ENCODE measurements around the gene RBFOX2.

RBFOX2 gene

DNA sequence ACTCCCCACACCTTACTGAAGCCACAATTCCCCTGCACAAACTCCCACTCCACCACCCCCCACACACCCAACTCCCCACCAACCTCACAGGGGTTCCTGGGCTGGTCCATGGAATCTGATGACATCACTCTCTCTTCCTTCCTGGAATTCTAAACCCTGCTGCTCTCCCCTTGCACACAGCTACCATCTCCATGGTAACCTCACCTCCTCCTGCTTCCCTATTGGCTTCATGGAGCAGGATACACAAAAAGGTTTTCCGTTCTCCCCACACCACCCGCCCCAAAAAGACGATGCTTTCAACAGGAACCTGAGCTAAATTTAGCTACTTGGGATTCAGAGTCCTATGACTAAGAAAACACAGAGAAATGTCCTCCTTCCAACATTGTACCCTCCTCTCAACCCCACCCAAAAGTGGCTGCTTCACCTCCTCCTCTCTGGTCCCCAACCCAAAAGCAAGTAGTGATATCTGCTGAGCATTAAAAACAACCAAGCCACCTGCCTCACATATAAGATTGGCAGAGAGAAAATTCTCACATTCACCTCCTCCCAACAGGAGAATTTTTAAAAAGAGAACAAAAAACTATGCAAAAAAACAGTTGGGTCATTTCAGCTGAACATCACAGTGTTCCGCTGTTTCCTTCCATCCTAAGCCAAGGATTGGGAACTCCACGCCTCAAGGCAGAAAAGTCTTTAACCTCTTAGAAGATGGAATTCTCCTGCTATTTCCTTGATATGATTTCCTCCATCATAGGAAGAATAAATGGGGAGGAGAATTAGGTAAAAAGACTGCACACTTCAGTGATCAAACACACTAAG, 66.9 kb downstream of the RBFOX2 start:
- H3K27ac ChIP-seq, result no peak overlapping the region

DNA sequence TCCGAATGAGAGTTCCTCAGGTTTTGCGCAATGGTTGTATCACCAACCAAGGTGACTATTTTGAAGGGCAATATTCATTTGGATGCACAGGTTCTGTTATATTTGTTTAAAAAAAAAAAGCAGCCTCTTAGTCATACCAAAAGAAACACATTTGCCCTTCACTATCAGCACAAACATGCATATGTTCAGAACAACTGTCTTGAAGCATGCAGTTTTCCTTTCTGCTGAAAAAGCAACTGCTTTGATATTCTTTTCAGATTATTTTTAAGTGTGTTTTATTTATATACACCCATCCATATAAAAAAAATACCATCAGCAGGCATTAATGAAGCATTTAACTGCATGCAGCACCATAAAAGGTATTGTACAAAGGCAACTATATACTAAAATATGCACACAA, 67.8 kb downstream of the RBFOX2 start:
- H3K27ac ChIP-seq, result no peak overlapping the region
- TF ChIP-seq CTCF (conservative IDR thresholded peaks at IDR 0.05), result no peak

More for the DNA sequence above, 66.9 kb downstream of the RBFOX2 start:
- TF ChIP-seq CTCF (conservative IDR thresholded peaks at IDR 0.05), result no peak

GRCh38 chr22:35959121-35959800, 69.4 kb downstream of the RBFOX2 start:
- TF ChIP-seq CTCF (conservative IDR thresholded peaks at IDR 0.05), result no peak
- no peak overlapping the region for H3K27ac ChIP-seq

- no peak overlapping the region for H3K27ac ChIP-seq
- no peak for TF ChIP-seq CTCF (conservative IDR thresholded peaks at IDR 0.05)
Measured at GRCh38 chr22:35958334-35958733, 70.3 kb downstream of the RBFOX2 start.

- TF ChIP-seq CTCF (conservative IDR thresholded peaks at IDR 0.05), result no peak
- no peak overlapping the region for H3K27ac ChIP-seq
Measured at GRCh38 chr22:35957589-35957988, 71.0 kb downstream of the RBFOX2 start.

DNA sequence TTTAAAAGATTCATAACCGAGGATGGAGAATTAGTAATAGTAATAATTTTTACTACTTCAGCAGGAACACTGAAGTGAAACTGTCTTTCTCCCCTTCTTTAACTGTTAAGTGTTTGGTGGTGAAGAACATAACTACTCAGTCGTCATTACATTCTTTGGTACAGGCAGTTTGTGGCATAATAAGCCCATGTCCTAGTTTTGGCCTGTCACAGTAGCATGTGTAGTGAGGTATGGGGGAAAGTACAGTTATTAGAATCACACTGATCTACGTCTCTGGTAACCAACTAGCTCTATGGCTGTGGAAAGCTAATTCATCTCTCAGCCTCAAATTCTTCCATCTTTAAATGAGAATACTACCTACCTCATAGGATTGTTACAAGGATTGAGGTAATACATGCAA, 71.8 kb downstream of the RBFOX2 start:
- TF ChIP-seq CTCF (conservative IDR thresholded peaks at IDR 0.05), result no peak

GRCh38 chr22:35955546-35955945, 73.1 kb downstream of the RBFOX2 start:
- TF ChIP-seq CTCF (conservative IDR thresholded peaks at IDR 0.05), result no peak
- no peak overlapping the region for H3K27ac ChIP-seq

More for the DNA sequence above, 71.8 kb downstream of the RBFOX2 start:
- H3K27ac ChIP-seq, result no peak overlapping the region
